ENCODE data around the gene SLC1A4.

SLC1A4 gene

DNA sequence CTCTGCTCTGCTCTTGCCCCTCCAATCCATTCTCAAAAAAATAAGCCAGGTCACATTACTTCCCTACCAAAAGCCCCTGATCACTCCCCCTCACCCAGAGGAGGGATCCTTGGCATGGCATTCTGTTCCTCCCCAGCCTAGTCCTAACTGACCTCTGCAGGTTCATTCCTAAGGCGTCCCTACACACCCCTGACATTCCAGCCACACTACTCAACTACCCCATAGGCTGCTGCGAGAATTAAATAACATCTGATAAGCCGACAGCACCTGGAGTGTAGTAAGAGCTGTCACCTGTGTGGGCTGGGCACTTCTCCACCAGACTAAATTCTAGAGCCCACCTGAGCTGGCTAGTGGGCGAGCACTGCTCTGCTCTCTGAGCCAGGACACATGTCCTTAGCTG is 44.7 kb upstream of the SLC1A4 start:
- no peaks in the 10 kb centered on the region for H3K79me2 ChIP-seq (ENCODE audit: control insufficient read depth, insufficient read depth, low read length)
- H4K5ac ChIP-seq (ENCODE audit: low read length), result no peak overlapping the region
- H3K27me3 ChIP-seq (ENCODE audit: insufficient read depth, low read length, poor library complexity), result no peaks in the 10 kb centered on the region
- no peak overlapping the region for H3K4me2 ChIP-seq (ENCODE audit: low read length)
- no peaks in the 10 kb centered on the region for H3K79me1 ChIP-seq (ENCODE audit: low read length)
- H3K4ac ChIP-seq (ENCODE audit: low read depth, low read length), result no peak overlapping the region
- WGBS (ENCODE audit: extremely low coverage, insufficient coverage, low lambda C conversion rate), result no CpG with 5 or more reads among the region's 4 CpGs
- no peak overlapping the region for H3K27ac ChIP-seq (ENCODE audit: low read depth, low read length)
- no peak overlapping the region for H2AK5ac ChIP-seq (ENCODE audit: low read length)
- no peak overlapping the region for H3K23ac ChIP-seq (ENCODE audit: low read length)
- H2BK120ac ChIP-seq (ENCODE audit: low read depth, low read length), result no peak overlapping the region
- no peak overlapping the region for H3K18ac ChIP-seq (ENCODE audit: low read length)
- H3K9ac ChIP-seq (ENCODE audit: low read length), result no peak overlapping the region
- H2BK5ac ChIP-seq (ENCODE audit: low read length), result no peak overlapping the region
- H4K8ac ChIP-seq (ENCODE audit: low read depth, low read length), result no peak overlapping the region
- no peak overlapping the region for H3K4me3 ChIP-seq (ENCODE audit: low read length)
- H2BK15ac ChIP-seq (replicated peaks; ENCODE audit: low read depth), result no peak overlapping the region
- H3K4me1 ChIP-seq (ENCODE audit: control insufficient read depth, low read depth, low read length), result no peaks in the 10 kb centered on the region
- no peak overlapping the region for H3K56ac ChIP-seq (ENCODE audit: low read length)
- DNase-seq, result peak; percentile 57
- no peaks in the 10 kb centered on the region for H3K36me3 ChIP-seq (ENCODE audit: control insufficient read depth, insufficient read depth, low read length)

DNA sequence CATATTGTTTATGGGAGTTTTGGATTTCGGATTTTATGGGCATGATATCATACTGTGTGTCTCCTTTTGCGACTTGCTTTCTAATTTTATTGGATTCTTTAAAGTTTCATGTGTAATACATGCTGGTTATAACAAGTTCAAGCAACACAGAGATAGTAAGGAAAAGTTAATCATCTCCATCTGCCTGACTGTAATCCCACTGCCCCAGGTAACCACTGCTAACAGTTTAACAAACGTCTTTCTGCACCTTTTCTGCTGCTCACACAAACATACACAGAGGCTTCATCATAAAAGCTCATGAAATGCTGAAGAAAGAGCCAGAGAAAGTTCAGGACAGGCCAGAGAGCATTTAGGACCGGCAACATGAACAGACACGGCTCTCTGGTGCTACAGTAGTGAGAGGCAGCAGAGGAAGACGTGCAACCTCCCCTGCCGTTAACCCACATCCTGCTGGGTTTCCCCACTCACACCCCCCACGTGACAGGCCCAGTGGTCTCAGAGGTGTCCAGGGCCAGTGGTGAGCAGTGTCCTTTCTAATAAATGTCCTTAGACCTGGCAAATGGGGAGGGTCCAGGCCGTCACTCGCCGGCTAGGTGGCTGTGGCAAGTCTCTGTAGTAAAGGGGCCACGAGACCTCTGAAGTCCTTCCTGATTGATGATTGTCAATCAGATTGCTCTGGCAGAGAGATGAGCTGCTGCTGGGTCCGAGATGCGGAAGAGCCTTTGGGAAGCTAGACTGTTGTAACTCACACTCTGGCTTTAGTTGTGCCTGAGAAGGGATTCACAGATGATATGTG is 43.0 kb upstream of the SLC1A4 start:
- Histone ChIP-seq H3K4me3 (ENCODE audit: low read length) (no peak overlapping the region), H2AK5ac (ENCODE audit: low read length) (no peak overlapping the region), H3K36me3 (ENCODE audit: control insufficient read depth, insufficient read depth, low read length) (no peaks in the 10 kb centered on the region), H3K79me1 (ENCODE audit: low read length) (no peaks in the 10 kb centered on the region), H2BK120ac (ENCODE audit: low read depth, low read length) (no peak overlapping the region), H3K79me2 (ENCODE audit: control insufficient read depth, insufficient read depth, low read length) (no peaks in the 10 kb centered on the region), H2BK5ac (ENCODE audit: low read length) (no peak overlapping the region), H3K4me2 (ENCODE audit: low read length) (no peak overlapping the region), H2BK15ac (replicated peaks; ENCODE audit: low read depth) (no peak overlapping the region), H3K23ac (ENCODE audit: low read length) (no peak overlapping the region), H3K27ac (ENCODE audit: low read depth, low read length) (no peak overlapping the region), H3K27me3 (ENCODE audit: insufficient read depth, low read length, poor library complexity) (no peaks in the 10 kb centered on the region), H4K8ac (ENCODE audit: low read depth, low read length) (no peak overlapping the region), H3K18ac (ENCODE audit: low read length) (no peak overlapping the region), H3K9ac (ENCODE audit: low read length) (no peak overlapping the region), H3K4ac (ENCODE audit: low read depth, low read length) (no peak overlapping the region), H4K5ac (ENCODE audit: low read length) (no peak overlapping the region), H3K4me1 (ENCODE audit: control insufficient read depth, low read depth, low read length) (no peaks in the 10 kb centered on the region), H3K56ac (ENCODE audit: low read length) (no peak overlapping the region)
- no peak for DNase-seq
- WGBS (ENCODE audit: extremely low coverage, insufficient coverage, low lambda C conversion rate), result no CpG with 5 or more reads among the region's 14 CpGs

- Histone ChIP-seq H3K27me3 (ENCODE audit: insufficient read depth, low read length, poor library complexity) (no peaks in the 10 kb centered on the region), H3K4me2 (ENCODE audit: low read length) (no peak overlapping the region), H2BK5ac (ENCODE audit: low read length) (no peak overlapping the region), H3K4me3 (ENCODE audit: low read length) (no peak overlapping the region), H3K79me1 (ENCODE audit: low read length) (no peaks in the 10 kb centered on the region), H3K18ac (ENCODE audit: low read length) (no peak overlapping the region), H3K79me2 (ENCODE audit: control insufficient read depth, insufficient read depth, low read length) (no peaks in the 10 kb centered on the region), H3K56ac (ENCODE audit: low read length) (no peak overlapping the region), H3K9ac (ENCODE audit: low read length) (no peak overlapping the region), H3K4me1 (ENCODE audit: control insufficient read depth, low read depth, low read length) (no peaks in the 10 kb centered on the region), H4K8ac (ENCODE audit: low read depth, low read length) (no peak overlapping the region), H3K4ac (ENCODE audit: low read depth, low read length) (no peak overlapping the region), H2BK120ac (ENCODE audit: low read depth, low read length) (no peak overlapping the region), H3K36me3 (ENCODE audit: control insufficient read depth, insufficient read depth, low read length) (no peaks in the 10 kb centered on the region), H3K23ac (ENCODE audit: low read length) (no peak overlapping the region), H2BK15ac (replicated peaks; ENCODE audit: low read depth) (no peak overlapping the region), H3K27ac (ENCODE audit: low read depth, low read length) (no peak overlapping the region), H4K5ac (ENCODE audit: low read length) (no peak overlapping the region), H2AK5ac (ENCODE audit: low read length) (no peak overlapping the region)
- no peak for DNase-seq
Observed at GRCh38 chr2:64946769-64947247, 42.4 kb upstream of the SLC1A4 start.

DNA sequence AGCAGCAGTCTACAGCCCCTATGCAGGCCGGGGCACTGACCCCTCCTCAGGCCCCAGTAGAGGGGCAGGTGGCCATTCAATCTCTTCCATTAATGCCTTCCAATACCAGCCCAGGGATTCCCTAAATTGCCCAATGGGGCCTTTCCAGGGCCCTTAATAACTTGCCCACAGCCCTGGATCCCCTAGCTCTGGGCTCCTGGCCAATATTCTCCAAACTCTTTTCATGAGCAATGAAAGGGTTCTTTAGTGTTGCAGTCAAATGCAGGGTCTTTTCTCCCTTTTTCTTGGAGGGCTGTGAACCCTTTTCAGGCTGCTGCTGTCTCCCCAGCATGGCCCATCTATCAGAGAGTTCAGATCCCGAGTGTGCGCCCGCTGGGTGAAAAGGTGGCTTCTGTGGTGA is 41.3 kb upstream of the SLC1A4 start:
- Histone ChIP-seq H3K4me1 (ENCODE audit: control insufficient read depth, low read depth, low read length) (no peaks in the 10 kb centered on the region), H3K4me2 (ENCODE audit: low read length) (no peak overlapping the region), H3K27me3 (ENCODE audit: insufficient read depth, low read length, poor library complexity) (no peaks in the 10 kb centered on the region), H3K4ac (ENCODE audit: low read depth, low read length) (no peak overlapping the region), H2BK5ac (ENCODE audit: low read length) (no peak overlapping the region), H3K9ac (ENCODE audit: low read length) (no peak overlapping the region), H4K5ac (ENCODE audit: low read length) (no peak overlapping the region), H3K4me3 (ENCODE audit: low read length) (no peak overlapping the region), H3K79me1 (ENCODE audit: low read length) (no peaks in the 10 kb centered on the region), H2AK5ac (ENCODE audit: low read length) (no peak overlapping the region), H2BK120ac (ENCODE audit: low read depth, low read length) (no peak overlapping the region), H3K18ac (ENCODE audit: low read length) (no peak overlapping the region), H3K56ac (ENCODE audit: low read length) (no peak overlapping the region), H3K23ac (ENCODE audit: low read length) (no peak overlapping the region), H3K27ac (ENCODE audit: low read depth, low read length) (no peak overlapping the region), H3K79me2 (ENCODE audit: control insufficient read depth, insufficient read depth, low read length) (no peaks in the 10 kb centered on the region), H2BK15ac (replicated peaks; ENCODE audit: low read depth) (no peak overlapping the region), H4K8ac (ENCODE audit: low read depth, low read length) (no peak overlapping the region), H3K36me3 (ENCODE audit: control insufficient read depth, insufficient read depth, low read length) (no peaks in the 10 kb centered on the region)
- DNase-seq, result no peak
- no CpG with 5 or more reads among the region's 4 CpGs for WGBS (ENCODE audit: extremely low coverage, insufficient coverage, low lambda C conversion rate)

DNA sequence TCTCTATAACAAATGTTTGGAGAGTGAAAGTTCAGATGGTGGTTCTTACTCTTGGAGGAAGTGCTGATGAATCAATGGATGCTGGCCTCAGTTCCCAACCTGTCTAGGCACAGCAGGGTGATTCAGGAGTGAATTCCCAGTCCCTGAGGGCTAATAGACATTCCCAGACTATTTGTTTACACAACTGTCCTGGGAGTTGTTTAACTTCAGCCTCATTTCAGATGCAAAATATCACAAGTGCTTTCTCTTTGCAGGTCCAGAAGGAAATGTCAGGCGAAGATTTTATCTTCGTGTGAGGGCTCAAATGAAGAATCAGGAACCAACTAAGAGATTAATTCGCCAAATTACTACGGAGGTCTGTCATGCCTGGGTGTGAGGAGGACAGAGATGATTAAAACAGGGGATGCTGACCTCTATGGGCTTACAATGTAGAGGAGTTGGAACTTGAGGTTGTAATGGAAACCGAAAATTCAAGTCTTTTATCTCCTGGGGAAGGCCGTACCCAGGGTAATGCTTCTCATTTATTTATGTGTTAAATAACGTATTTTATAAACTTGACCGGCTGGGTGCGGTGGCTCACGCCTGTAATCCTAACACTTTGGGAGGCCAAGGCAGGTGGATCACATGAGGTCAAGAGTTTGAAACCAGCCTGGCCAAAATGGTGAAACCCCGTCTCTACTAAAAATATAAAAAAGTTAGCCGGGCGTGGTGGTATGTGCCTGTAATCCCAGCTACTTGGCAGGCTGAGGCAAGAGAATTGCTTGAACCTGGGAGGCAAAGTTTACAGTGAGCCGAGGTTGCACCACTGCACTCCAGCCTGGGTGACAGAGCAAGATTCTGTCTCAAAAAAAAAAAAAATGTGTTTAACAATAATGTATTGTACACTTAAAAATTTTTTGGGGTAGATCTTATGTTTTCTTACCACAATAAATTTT is 38.7 kb upstream of the SLC1A4 start:
- Histone ChIP-seq H3K18ac (ENCODE audit: low read length) (no peak overlapping the region), H4K8ac (ENCODE audit: low read depth, low read length) (no peak overlapping the region), H3K79me2 (ENCODE audit: control insufficient read depth, insufficient read depth, low read length) (no peaks in the 10 kb centered on the region), H3K4me3 (ENCODE audit: low read length) (no peak overlapping the region), H2AK5ac (ENCODE audit: low read length) (no peak overlapping the region), H3K4me1 (ENCODE audit: control insufficient read depth, low read depth, low read length) (no peaks in the 10 kb centered on the region), H3K4ac (ENCODE audit: low read depth, low read length) (no peak overlapping the region), H3K9ac (ENCODE audit: low read length) (no peak overlapping the region), H3K36me3 (ENCODE audit: control insufficient read depth, insufficient read depth, low read length) (no peaks in the 10 kb centered on the region), H3K56ac (ENCODE audit: low read length) (no peak overlapping the region), H4K5ac (ENCODE audit: low read length) (no peak overlapping the region), H3K27ac (ENCODE audit: low read depth, low read length) (no peak overlapping the region), H2BK15ac (replicated peaks; ENCODE audit: low read depth) (no peak overlapping the region), H3K27me3 (ENCODE audit: insufficient read depth, low read length, poor library complexity) (no peaks in the 10 kb centered on the region), H3K23ac (ENCODE audit: low read length) (no peak overlapping the region), H2BK120ac (ENCODE audit: low read depth, low read length) (no peak overlapping the region), H2BK5ac (ENCODE audit: low read length) (no peak overlapping the region), H3K4me2 (ENCODE audit: low read length) (no peak overlapping the region), H3K79me1 (ENCODE audit: low read length) (no peaks in the 10 kb centered on the region)
- WGBS (ENCODE audit: extremely low coverage, insufficient coverage, low lambda C conversion rate), result no CpG with 5 or more reads among the region's 14 CpGs
- DNase-seq, result peak; percentile 21

Measured in mesendoderm (in vitro differentiated cells).